SK-N-SH (cell line): ENCODE results near the gene HRH2. TPM values are rescaled to one million over a fixed set of nuclear protein-coding genes. Genes with fewer than 3 reads are reported as not detected.

ENCODE experiments used
- CTCF ChIA-PET: fragments of 300-600, 350-600 bp; formaldehyde crosslinking; extraction: SDS; loops from one replicate; lab custom pipeline; 2021; lab: Yijun Ruan, JAX
- POLR2A ChIA-PET: fragments of 350-600 bp; sonication (Branson Sonifier 250); formaldehyde crosslinking; extraction: SDS; loops from one replicate; lab custom pipeline; 2020; ENCODE audit warnings: antibody characterized with exemption, inconsistent platforms; lab: Yijun Ruan, JAX
- DNase-seq: peaks from one replicate; pipeline ENCODE4 v3.0.0; 2012
- H2AFZ ChIP-seq: fragments of 200-600 bp; sonication (generic); 2 replicates; pipeline ENCODE4 v1.8.1; 2016; ENCODE audit warnings: antibody characterized with exemption, mild to moderate bottlenecking, low read depth
- H3F3A ChIP-seq: fragments of 200-600 bp; sonication (generic); replicated peaks from 2 replicates; pipeline ENCODE3; 2016; ENCODE audit warnings: antibody characterized with exemption, mild to moderate bottlenecking; ENCODE audit not compliant: insufficient read depth
- H3K27ac ChIP-seq, 2 experiments: fragments of 200-500 bp in 1 of 2; fragments of 200-600 bp in 1 of 2; sonication (Bioruptor generic) in 1 of 2; sonication (generic), shearing (Covaris generic) in 1 of 2; 2 replicates each; pipeline versions ENCODE4 v1.5.1 to v1.6.1; 2014 to 2016; ENCODE audit warnings: low read depth in 2 of 2, inconsistent platforms in 1 of 2, low read length in 1 of 2, mild to moderate bottlenecking in 1 of 2, mixed read lengths in 1 of 2
- H3K27me3 ChIP-seq: fragments of 200-600 bp; sonication (generic), shearing (Covaris generic); 2 replicates; pipeline ENCODE4 v1.6.1; 2016; ENCODE audit warnings: mixed run types; ENCODE audit not compliant: insufficient read depth
- H3K36me3 ChIP-seq, 2 experiments: fragments of 200-500 bp in 1 of 2; fragments of 200-600 bp in 1 of 2; sonication (Bioruptor generic) in 1 of 2; sonication (generic) in 1 of 2; replicated peaks in 1 of 2; 2 replicates each; pipeline versions ENCODE3 to v1.5.1; 2014 to 2016; ENCODE audit warnings: low read length in 1 of 2, mild to moderate bottlenecking in 1 of 2; ENCODE audit not compliant: insufficient read depth in 2 of 2, control insufficient read depth in 1 of 2
- H3K4me1 ChIP-seq, 2 experiments: fragments of 200-500 bp in 1 of 2; fragments of 200-600 bp in 1 of 2; sonication (Bioruptor generic) in 1 of 2; sonication (generic), shearing (Covaris generic) in 1 of 2; 2 replicates each; pipeline versions ENCODE4 v1.5.1 to v1.6.1; 2014 to 2016; ENCODE audit warnings: low read depth in 1 of 2, low read length in 1 of 2, mixed run types in 1 of 2; ENCODE audit not compliant: insufficient read depth in 2 of 2, control insufficient read depth in 1 of 2
- H3K4me2 ChIP-seq: fragments of 200-600 bp; sonication (generic), shearing (Covaris generic); 2 replicates; pipeline ENCODE4 v1.6.1; 2017; ENCODE audit warnings: mixed run types
- H3K4me3 ChIP-seq, 2 experiments: fragments of 200-500 bp in 1 of 2; fragments of 200-600 bp in 1 of 2; sonication (Bioruptor generic) in 1 of 2; sonication (generic), shearing (Covaris generic) in 1 of 2; 2 replicates each; pipeline versions ENCODE4 v1.5.1 to v1.8.1; 2014 to 2016; ENCODE audit warnings: low read depth in 2 of 2, inconsistent platforms in 1 of 2, low read length in 1 of 2, mild to moderate bottlenecking in 1 of 2, mixed read lengths in 1 of 2, moderate library complexity in 1 of 2
- H3K79me2 ChIP-seq: fragments of 200-600 bp; sonication (generic); 2 replicates; pipeline ENCODE4 v1.8.1; 2017; ENCODE audit warnings: mild to moderate bottlenecking; ENCODE audit not compliant: insufficient read depth
- H3K9ac ChIP-seq: fragments of 200-600 bp; sonication (generic); 2 replicates; pipeline ENCODE4 v1.6.1; 2017; ENCODE audit warnings: mixed run types
- H3K9me2 ChIP-seq: fragments of 200-600 bp; sonication (generic); 2 replicates; pipeline ENCODE4 v1.6.1; 2017; ENCODE audit warnings: mixed run types
- H3K9me3 ChIP-seq: fragments of 200-600 bp; sonication (generic); 2 replicates; pipeline ENCODE4 v1.6.1; 2017; ENCODE audit warnings: mixed run types, mild to moderate bottlenecking, moderate library complexity
- H4K20me1 ChIP-seq: fragments of 200-600 bp; sonication (generic); 2 replicates; pipeline ENCODE4 v1.6.1; 2017; ENCODE audit warnings: mild to moderate bottlenecking, mixed run types; ENCODE audit not compliant: insufficient read depth
- CHD2 ChIP-seq: fragments of 150-350 bp; IDR thresholded peaks from 2 replicates; pipeline ENCODE4 v1.6.1; 2018; ENCODE audit warnings: low read length; ENCODE audit not compliant: partially characterized antibody
- ELF1 ChIP-seq: IDR thresholded peaks from 2 replicates; pipeline ENCODE4 v1.4.0; 2012
- EZH2phosphoT487 ChIP-seq: fragments of 200-600 bp; sonication (generic); IDR thresholded peaks from 2 replicates; pipeline ENCODE4 v1.6.1; 2017; ENCODE audit warnings: low read depth, mixed run types, mild to moderate bottlenecking, antibody characterized with exemption, moderate library complexity, borderline replicate concordance
- MEF2A ChIP-seq: IDR thresholded peaks from 2 replicates; pipeline ENCODE4 v1.4.0; 2012; ENCODE audit warnings: low read depth, borderline replicate concordance
- NFIC ChIP-seq: IDR thresholded peaks from 2 replicates; pipeline ENCODE4 v1.4.0; 2012; ENCODE audit warnings: borderline replicate concordance
- POLR2AphosphoS5 ChIP-seq: IDR thresholded peaks from 2 replicates; pipeline ENCODE4 v1.6.1; 2012; ENCODE audit warnings: low read depth, low read length
- RAD21 ChIP-seq: IDR thresholded peaks from 2 replicates; pipeline ENCODE4 v1.6.1; 2012; ENCODE audit warnings: mild to moderate bottlenecking, low read length
- RCOR1 ChIP-seq: fragments of 150-350 bp; IDR thresholded peaks from 2 replicates; pipeline ENCODE4 v1.6.1; 2017; ENCODE audit warnings: antibody characterized with exemption, low read length
- RFX5 ChIP-seq: IDR thresholded peaks from 2 replicates; pipeline ENCODE4 v1.6.1; 2012; ENCODE audit warnings: mild to moderate bottlenecking, improper control_type of control experiment, low read length
- SIN3A ChIP-seq: IDR thresholded peaks from 2 replicates; pipeline ENCODE4 v1.6.1; 2012; ENCODE audit warnings: low read depth, mild to moderate bottlenecking, low read length, moderate library complexity, borderline replicate concordance
- YY1 ChIP-seq: IDR thresholded peaks from 2 replicates; pipeline ENCODE4 v1.4.0; 2012; ENCODE audit warnings: low read depth, mild to moderate bottlenecking
- WGBS: methylation state at CpG from one replicate; pipeline ENCODE4 v1.1.6; 2017; ENCODE audit warnings: low lambda C conversion rate; 5-methylcytosine and 5-hydroxymethylcytosine counted together
- polyA plus RNA-seq, 3 experiments: library from polyadenylated mRNA; depleted of rRNA; stranded (reverse); fragments of >200 nt; gene quantifications; 2 replicates each; pipeline ENCODE4 v1.2.3, GENCODE V29; 2012
- TF ChIP-seq, protein P1 (sequence below): fragments of 150-350 bp; IDR thresholded peaks from 2 replicates; pipeline ENCODE4 v1.6.1; 2017; ENCODE audit warnings: antibody characterized with exemption, low read length, low read depth, borderline replicate concordance
- TF ChIP-seq, protein P2 (sequence below): IDR thresholded peaks from 2 replicates; pipeline ENCODE4 v1.4.0; 2012; ENCODE audit warnings: low read depth, borderline replicate concordance
- TF ChIP-seq, protein P3 (sequence below): IDR thresholded peaks from 2 replicates; pipeline ENCODE4 v1.4.0; 2012; ENCODE audit warnings: low read depth
- TF ChIP-seq, protein P4 (sequence below): fragments of 200-600 bp; sonication (generic); IDR thresholded peaks from 2 replicates; pipeline ENCODE4 v1.6.1; 2017; ENCODE audit warnings: antibody characterized with exemption, mild to moderate bottlenecking, moderate library complexity
- TF ChIP-seq, protein P5 (sequence below): IDR thresholded peaks from 2 replicates; pipeline ENCODE4 v1.6.1; 2012; ENCODE audit warnings: mild to moderate bottlenecking, low read depth, low read length, moderate library complexity

Gene HRH2
- polyA plus RNA-seq, 1 of the 3 experiments (the other 2 are of a cell fraction): 0.08 TPM

DNA sequence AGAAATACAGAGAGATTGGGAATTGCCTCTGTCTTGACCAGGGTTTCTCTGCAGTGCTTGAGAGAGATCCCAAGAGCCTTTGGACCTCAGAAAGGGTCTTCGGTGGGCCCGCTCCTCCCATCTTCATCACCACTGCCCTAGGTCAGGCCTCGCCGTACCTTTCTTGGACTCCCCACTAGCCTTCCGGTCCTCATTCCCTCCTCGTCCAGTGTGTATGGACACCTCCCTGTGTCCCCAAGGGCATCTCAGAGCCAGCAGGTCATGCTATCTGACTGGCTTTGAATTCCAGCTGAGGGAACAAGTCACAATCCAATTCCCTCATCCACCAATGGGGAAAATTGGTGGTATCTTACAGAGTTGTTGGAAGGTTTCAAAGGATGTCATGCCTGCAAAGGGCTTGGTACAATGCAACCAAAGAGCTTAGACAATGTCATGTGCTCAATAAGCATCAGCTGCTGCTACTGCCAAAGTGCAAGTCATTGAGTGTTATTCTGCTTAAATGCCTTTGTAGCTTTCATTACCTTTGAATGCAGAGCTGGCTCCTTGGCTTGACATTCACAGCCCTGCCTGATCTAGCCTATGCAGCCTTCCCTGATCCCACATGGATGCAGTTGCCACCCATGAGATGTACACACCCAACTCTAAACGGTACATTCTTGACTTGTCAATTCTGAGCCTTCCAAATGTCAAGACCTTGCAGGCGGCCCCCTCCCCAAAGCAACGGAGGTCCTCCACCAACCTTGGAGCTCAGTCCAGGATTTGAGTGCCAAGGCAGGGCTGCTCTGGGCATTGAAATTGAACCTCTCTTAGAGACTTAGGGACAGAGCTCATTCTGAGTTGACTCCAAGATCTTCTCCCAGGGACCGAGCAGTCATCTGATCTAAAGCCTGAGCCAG is 58.0 kb downstream of the HRH2 start:
- H3K9me2 ChIP-seq: no peaks in the 10 kb centered on the region
- H3K79me2 ChIP-seq: no peaks in the 10 kb centered on the region
- no peak for DNase-seq
- H3K36me3 ChIP-seq: no peaks in the 10 kb centered on the region
- no peak for TF ChIP-seq POLR2AphosphoS5
- TF ChIP-seq, protein P1, sequence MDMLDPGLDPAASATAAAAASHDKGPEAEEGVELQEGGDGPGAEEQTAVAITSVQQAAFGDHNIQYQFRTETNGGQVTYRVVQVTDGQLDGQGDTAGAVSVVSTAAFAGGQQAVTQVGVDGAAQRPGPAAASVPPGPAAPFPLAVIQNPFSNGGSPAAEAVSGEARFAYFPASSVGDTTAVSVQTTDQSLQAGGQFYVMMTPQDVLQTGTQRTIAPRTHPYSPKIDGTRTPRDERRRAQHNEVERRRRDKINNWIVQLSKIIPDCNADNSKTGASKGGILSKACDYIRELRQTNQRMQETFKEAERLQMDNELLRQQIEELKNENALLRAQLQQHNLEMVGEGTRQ: no peak
- no peaks in the 10 kb centered on the region for H3K9me3 ChIP-seq
- no peaks in the 10 kb centered on the region for H3F3A ChIP-seq
- 46% methylated on average over 10 of the region's 10 CpGs for WGBS
- no peak overlapping the region for H3K9ac ChIP-seq
- H3K27ac ChIP-seq: no peak overlapping the region
- ChIA-PET CTCF (interaction anchor here (0.9 to 1.4 kb wide), 4 partner anchors 11 to 182 kb away, joined by 3 to 8 read pairs (median 4); no protein-coding TSS in a partner anchor), POLR2A (no interaction called here)
- no peak overlapping the region for H3K4me2 ChIP-seq
- H3K4me1 ChIP-seq: peaks cover 0 to 9% of the 10 kb centered on the region in 2 experiments; a peak in 1 of 4 replicates
- H4K20me1 ChIP-seq: no peaks in the 10 kb centered on the region
- H3K27me3 ChIP-seq: no peaks in the 10 kb centered on the region
- H3K4me3 ChIP-seq: no peak overlapping the region
- H2AFZ ChIP-seq: no peak overlapping the region

DNA sequence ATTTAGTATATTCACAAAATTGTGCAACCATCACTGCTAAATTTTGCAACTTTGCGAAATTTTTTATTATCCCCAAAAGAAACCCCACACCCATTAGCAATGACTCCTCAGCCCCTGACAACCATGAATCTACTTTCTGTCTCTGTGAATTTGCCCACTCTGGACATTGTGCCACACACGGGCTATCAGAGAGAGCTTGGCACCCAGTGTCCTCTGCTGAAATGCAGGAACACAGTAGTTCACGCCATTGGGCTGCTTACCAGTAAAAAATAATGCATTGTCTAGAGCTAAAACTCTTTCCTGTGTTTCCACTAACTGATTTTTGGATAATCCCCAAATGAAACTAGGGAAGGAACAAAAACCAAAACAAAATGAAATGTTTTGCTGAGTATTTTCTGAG is 60.0 kb downstream of the HRH2 start:
- Histone ChIP-seq H3K9me2 (no peaks in the 10 kb centered on the region), H3K36me3 (no peaks in the 10 kb centered on the region), H4K20me1 (no peaks in the 10 kb centered on the region), H3K9me3 (no peaks in the 10 kb centered on the region), H3F3A (no peaks in the 10 kb centered on the region), H3K4me3 (no peak overlapping the region), H2AFZ (no peak overlapping the region), H3K4me1 (peaks cover 0 to 1% of the 10 kb centered on the region in 2 experiments; a peak in 1 of 4 replicates), H3K27me3 (no peaks in the 10 kb centered on the region), H3K9ac (no peak overlapping the region), H3K79me2 (no peaks in the 10 kb centered on the region), H3K4me2 (no peak overlapping the region), H3K27ac (no peak overlapping the region)
- ChIA-PET CTCF (interaction anchor here (0.8 to 3.4 kb wide), 14 partner anchors 8 to 767 kb away, joined by 3 to 68 read pairs (median 7); no protein-coding TSS in a partner anchor), POLR2A (no interaction called here)
- 42% methylated on average over 3 of the region's 3 CpGs for WGBS
- DNase-seq: no peak
- TF ChIP-seq RFX5 (no peak), CHD2 (no peak), ELF1 (no peak), RAD21 (no peak), NFIC (no peak), YY1 (no peak), RCOR1 (no peak), MEF2A (no peak), POLR2AphosphoS5 (no peak), EZH2phosphoT487 (no peak), SIN3A (no peak)
- TF ChIP-seq, protein P2, sequence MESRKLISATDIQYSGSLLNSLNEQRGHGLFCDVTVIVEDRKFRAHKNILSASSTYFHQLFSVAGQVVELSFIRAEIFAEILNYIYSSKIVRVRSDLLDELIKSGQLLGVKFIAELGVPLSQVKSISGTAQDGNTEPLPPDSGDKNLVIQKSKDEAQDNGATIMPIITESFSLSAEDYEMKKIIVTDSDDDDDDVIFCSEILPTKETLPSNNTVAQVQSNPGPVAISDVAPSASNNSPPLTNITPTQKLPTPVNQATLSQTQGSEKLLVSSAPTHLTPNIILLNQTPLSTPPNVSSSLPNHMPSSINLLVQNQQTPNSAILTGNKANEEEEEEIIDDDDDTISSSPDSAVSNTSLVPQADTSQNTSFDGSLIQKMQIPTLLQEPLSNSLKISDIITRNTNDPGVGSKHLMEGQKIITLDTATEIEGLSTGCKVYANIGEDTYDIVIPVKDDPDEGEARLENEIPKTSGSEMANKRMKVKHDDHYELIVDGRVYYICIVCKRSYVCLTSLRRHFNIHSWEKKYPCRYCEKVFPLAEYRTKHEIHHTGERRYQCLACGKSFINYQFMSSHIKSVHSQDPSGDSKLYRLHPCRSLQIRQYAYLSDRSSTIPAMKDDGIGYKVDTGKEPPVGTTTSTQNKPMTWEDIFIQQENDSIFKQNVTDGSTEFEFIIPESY: no peak
- TF ChIP-seq, protein P3, sequence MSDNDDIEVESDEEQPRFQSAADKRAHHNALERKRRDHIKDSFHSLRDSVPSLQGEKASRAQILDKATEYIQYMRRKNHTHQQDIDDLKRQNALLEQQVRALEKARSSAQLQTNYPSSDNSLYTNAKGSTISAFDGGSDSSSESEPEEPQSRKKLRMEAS: no peak
- TF ChIP-seq, protein P4, sequence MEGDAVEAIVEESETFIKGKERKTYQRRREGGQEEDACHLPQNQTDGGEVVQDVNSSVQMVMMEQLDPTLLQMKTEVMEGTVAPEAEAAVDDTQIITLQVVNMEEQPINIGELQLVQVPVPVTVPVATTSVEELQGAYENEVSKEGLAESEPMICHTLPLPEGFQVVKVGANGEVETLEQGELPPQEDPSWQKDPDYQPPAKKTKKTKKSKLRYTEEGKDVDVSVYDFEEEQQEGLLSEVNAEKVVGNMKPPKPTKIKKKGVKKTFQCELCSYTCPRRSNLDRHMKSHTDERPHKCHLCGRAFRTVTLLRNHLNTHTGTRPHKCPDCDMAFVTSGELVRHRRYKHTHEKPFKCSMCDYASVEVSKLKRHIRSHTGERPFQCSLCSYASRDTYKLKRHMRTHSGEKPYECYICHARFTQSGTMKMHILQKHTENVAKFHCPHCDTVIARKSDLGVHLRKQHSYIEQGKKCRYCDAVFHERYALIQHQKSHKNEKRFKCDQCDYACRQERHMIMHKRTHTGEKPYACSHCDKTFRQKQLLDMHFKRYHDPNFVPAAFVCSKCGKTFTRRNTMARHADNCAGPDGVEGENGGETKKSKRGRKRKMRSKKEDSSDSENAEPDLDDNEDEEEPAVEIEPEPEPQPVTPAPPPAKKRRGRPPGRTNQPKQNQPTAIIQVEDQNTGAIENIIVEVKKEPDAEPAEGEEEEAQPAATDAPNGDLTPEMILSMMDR: no peak
- TF ChIP-seq, protein P5, sequence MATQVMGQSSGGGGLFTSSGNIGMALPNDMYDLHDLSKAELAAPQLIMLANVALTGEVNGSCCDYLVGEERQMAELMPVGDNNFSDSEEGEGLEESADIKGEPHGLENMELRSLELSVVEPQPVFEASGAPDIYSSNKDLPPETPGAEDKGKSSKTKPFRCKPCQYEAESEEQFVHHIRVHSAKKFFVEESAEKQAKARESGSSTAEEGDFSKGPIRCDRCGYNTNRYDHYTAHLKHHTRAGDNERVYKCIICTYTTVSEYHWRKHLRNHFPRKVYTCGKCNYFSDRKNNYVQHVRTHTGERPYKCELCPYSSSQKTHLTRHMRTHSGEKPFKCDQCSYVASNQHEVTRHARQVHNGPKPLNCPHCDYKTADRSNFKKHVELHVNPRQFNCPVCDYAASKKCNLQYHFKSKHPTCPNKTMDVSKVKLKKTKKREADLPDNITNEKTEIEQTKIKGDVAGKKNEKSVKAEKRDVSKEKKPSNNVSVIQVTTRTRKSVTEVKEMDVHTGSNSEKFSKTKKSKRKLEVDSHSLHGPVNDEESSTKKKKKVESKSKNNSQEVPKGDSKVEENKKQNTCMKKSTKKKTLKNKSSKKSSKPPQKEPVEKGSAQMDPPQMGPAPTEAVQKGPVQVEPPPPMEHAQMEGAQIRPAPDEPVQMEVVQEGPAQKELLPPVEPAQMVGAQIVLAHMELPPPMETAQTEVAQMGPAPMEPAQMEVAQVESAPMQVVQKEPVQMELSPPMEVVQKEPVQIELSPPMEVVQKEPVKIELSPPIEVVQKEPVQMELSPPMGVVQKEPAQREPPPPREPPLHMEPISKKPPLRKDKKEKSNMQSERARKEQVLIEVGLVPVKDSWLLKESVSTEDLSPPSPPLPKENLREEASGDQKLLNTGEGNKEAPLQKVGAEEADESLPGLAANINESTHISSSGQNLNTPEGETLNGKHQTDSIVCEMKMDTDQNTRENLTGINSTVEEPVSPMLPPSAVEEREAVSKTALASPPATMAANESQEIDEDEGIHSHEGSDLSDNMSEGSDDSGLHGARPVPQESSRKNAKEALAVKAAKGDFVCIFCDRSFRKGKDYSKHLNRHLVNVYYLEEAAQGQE: no peak
- TF ChIP-seq, all 33 proteins: peak for 0
